GM18870 (cell line): Measurements from ENCODE around the gene PCMT1.
"Not testable (repeated sequence)": the region's sequence is repeated elsewhere in the genome, so short reads cannot be mapped to it uniquely, and the experiment has no call there.

ENCODE experiments used
- ATAC-seq: cut with Tn5 transposase; IDR thresholded peaks from one replicate; pipeline ENCODE4 v1.9.1; 2021; ENCODE audit warnings: moderate library complexity; ENCODE audit not compliant: unreplicated experiment

The PCMT1 gene

DNA sequence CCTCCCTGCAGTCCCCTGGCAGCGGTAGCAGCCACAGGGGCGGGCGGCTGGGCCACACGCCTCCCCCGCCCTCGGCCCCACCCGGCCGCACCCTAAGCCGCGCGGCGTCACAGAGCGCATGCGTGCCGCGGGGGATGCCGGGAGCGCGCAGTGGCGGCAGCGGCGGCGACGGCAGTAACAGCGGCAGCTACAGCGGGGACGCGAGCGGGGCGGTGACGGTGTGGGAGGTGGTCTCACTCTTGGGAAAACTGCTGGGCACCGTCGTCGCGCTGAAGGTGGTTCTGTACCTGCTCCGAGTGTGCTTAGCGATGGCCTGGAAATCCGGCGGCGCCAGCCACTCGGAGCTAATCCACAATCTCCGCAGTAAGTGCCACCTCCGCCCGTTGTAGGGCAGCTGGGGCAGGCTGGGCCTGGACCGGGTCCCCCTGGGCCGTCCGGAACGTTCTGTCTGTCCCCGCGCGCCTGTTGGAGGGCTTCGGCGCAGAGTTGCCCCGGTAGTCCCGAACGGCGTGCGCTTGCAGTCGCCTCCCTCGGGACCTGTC, at the start of gene PCMT1:
TSS of gene PCMT1 (plus strand) at position 148 of the 542 bp plus-strand sequence. CDS start at position 309, 161 bp downstream.
- peak; percentile 70 for ATAC-seq

- ATAC-seq: no peak
Measured at GRCh38 chr6:149701714-149702113, 47.8 kb upstream of the PCMT1 start.

- ATAC-seq: no peak
Measured at GRCh38 chr6:149711711-149712110, 37.8 kb upstream of the PCMT1 start.

- ATAC-seq: no peak
Measured at GRCh38 chr6:149714442-149714841, 35.1 kb upstream of the PCMT1 start.

- no peak for ATAC-seq
Measured at GRCh38 chr6:149716181-149716963, 33.2 kb upstream of the PCMT1 start.

DNA sequence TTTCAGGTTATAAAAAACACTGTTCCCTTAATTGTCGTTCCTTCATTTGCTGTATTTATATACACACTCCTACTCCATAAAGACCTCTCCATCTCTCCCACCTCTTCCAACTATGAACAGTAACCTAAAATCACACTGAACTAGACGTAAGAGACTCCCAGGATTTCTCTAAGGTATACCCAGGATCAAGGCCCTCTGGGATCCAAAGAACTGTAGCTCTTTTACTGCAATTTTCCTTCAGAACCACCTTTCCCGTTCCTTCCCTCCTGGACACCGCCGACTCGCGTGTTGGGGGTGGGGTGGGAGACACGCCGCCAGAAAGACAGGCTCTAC, 32.3 kb upstream of the PCMT1 start:
- ATAC-seq: peak; percentile 1

- ATAC-seq: peak; percentile 54
Measured at GRCh38 chr6:149717588-149718458, 31.7 kb upstream of the PCMT1 start, which contains the start of gene LATS1. Gene LATS1, minus strand, starts transcription at chr6:149718101. Its CDS starts 15,975 bp downstream, at chr6:149702126.

- no peak for ATAC-seq
Measured at GRCh38 chr6:149719531-149719930, 30.0 kb upstream of the PCMT1 start.

DNA sequence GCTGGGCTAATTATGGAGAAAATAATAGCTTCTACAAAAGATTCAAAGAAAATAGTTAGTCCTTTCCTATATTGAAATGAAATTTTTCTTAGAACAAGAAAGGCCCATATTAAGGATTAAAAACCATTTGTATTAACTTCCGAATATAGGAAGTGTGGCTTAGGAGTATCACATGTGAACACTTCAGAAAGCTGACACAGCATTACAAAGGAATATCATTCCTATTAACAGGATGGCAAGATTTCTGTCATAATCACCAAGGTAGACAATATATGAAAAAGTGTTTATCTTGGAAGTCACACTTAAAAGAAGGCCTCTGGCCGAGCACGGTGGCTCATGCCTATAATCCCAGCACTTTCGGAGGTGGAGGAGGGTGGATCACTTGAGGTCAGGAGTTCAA, 26.3 kb upstream of the PCMT1 start:
- ATAC-seq: no peak

DNA sequence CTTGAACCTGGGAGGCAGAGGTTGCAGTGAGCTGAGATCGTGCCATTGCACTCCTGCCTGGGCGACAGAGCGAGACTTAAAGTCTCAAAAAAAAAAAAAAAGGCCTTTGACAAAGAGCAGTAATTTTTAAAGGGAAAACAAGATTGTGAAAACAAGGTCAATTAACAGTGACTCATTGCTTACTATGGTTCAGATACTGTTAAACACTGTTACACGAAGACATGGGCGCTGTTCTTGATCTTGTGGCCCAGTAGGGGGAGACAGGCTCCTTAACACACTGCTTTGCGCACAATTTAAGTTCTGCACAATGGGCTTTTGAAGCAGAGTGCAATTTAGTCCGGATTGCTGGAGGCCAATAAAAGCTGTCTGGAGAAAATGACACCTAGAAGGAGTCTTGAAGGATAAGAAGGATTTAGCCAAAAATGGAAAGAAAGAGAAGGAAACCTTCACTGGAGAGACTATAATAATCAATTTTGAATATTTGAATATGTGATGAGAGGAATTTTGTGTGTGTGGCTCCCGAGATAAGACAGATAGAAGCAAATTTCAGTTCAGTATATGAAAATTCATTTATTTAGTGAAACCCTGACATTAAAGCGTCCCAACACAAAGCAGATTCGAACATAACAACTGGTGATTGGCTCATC, 25.6 kb upstream of the PCMT1 start:
- no peak for ATAC-seq

DNA sequence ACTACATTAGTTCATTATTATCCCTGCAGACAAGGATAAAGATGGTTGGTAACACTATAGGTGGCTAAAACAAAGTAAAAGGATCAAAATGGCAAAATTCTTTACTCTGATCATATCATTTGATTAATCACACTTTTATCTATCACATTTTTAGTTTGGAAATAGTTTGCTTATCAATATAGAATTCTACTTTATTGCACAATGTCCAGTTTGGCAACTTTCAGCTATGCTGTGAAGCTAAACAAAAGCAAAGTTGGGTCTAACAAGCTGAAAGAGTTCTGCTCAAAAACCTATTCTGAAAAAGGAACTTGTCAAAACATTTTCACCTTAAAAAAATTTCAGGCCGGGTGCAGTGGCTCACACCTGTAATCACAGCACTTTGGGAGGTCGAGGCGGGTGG, 23.8 kb upstream of the PCMT1 start:
- no peak for ATAC-seq

DNA sequence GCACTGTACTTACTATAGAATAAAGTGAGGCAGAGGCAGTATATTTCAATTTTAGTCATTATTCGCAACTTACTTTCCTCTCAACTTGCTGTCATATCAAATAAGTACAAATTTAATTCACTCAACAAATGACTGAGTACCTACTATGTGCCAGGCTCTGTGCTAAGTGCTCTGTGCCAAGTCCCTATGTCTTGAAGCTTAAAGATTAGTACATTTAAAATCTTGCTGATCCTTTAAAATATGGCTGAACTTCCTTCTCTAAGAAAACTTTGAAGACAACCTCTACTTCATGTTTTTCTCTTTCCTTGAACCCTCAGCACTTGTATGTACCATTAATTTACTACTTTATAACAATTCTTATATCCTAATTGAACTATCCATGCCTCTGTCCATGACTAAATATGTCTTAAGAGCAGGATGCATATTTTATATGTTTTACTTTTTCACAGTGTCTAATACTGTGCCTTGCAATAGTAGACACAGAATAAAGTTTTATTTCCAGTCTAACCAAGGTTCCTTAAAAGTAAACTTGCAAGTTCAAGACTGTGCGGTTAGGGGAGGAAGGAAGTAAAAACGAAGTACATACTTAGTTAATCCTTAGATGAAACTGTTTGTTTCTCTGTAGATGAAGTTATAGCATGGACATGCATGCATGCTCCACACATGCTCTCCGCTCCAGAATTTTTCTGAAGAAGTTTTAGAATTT, 21.6 kb upstream of the PCMT1 start:
- no peak for ATAC-seq

DNA sequence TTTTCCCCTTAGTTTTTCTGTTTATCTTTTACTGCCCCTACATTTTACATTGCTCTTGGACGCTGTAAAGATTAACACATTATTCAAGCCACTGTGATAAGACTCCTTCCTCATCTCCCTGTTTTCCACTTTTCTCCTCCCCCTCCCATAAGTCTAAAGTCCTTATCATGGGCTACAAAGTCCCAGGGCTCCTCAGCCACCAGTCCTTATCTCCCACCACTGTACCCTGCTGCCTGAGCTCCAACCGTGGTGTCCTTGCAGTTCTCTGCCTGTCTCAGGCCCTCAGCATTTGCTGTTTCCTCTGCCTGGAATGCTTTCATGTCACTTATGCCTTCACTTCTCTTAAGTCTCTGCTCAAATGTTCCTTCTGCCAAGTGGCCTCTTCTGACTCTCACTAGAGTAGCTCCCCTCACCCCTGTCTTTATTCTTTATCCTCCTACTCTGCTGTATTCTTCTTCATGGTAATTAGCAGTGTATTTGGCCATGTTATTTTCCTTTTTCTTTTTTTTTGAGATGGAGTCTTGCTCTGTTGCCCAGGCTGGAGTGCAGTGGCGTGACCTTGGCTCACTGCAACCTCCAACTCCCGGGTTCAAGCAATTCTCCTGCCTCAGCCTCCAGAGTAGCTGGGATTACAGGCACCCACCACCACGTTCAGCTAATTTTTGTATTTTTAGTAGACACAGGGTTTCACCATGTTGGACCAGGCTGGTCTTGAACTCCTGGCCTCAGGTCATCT, 20.9 kb upstream of the PCMT1 start:
- ATAC-seq: no peak

GRCh38 chr6:149729824-149730223, 19.7 kb upstream of the PCMT1 start:
- ATAC-seq: no peak

DNA sequence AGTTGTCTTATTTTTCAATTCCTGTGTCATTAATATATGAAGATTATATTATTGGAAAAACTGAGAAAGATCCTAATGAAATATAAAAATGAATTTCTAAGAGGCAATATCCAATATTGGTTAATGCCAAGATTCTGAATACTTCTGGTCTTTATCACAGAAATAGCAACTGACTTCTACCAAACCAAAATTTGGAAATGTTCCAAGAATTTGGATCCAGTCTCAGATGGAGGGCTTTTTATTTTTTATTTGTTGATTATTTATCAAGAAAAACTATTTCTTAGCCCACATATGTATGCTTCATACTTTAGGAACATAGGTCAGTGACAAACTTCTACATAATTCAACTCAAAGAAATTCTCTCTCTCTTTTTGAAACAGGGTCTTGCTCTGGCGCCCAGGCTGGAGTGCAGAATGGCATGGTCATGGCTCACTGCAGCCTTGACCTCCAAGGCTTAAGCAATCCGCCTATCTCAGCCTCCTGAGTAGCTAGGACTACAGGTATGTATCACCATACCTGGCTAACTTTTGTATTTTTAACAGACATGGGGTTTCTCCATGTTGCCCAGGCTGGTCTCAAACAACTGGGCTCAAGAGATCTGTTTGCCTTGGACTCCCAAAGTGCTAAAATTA, 16.3 kb upstream of the PCMT1 start:
- ATAC-seq: no peak

DNA sequence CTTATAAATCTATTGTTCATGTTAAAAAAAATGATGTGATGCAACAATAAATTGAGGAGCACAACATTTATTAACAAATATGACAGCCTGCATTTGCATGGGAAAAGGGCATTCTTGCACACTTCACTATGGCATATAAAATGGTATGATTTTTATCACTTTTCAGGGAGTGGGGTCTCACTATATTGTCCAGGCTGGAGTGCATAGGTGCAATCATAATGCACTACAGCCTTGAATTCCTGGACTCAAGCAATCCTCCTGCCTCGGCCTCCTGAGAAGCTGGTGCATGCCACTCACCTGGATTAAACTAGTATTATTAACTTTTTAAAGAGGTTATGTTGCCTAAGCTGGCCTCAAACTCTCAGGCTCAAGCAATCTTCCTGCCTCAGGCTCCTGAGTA, 14.6 kb upstream of the PCMT1 start:
- ATAC-seq: no peak

DNA sequence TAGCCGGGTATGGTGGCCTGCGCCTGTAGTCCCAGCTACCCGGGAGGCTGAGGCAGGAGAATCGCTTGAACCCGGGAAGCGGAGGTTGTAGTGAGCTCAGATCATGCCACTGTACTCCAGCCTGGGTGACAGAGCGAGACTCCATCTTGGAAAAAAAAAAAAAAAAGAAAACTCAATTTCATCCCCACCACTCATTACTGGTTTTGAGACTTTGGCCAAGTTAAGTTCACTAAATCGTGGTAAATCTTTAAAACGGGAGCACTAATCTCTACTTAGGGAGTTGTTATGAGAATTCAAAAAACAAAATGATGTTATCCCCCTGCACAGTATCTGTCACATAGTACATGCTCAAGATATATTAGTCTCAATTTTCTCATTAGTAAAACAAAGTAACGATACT, 4.3 kb upstream of the PCMT1 start:
- not testable (repeated sequence) for ATAC-seq

- peak; percentile 52 for ATAC-seq
Measured at GRCh38 chr6:149746147-149746946, 3.2 kb upstream of the PCMT1 start, which contains the start of gene NUP43. Gene NUP43, minus strand, starts transcription at chr6:149746529. Its CDS starts 34 bp downstream, at chr6:149746495.
